GM12875 (cell line): ENCODE results near the gene PCNX2.

Experiments used
- H3K4me3 ChIP-seq: one replicate; pipeline ENCODE4 v1.5.1; 2011; ENCODE audit warnings: low read depth, low read length, control low read depth
- TF ChIP-seq, protein P1 (sequence below): IDR thresholded peaks from 2 replicates; pipeline ENCODE4 v1.5.1; 2011; ENCODE audit warnings: low read depth, mild to moderate bottlenecking, control low read depth, inconsistent platforms, low read length, moderate library complexity, borderline replicate concordance; ENCODE audit not compliant: insufficient read depth

PCNX2 gene

DNA sequence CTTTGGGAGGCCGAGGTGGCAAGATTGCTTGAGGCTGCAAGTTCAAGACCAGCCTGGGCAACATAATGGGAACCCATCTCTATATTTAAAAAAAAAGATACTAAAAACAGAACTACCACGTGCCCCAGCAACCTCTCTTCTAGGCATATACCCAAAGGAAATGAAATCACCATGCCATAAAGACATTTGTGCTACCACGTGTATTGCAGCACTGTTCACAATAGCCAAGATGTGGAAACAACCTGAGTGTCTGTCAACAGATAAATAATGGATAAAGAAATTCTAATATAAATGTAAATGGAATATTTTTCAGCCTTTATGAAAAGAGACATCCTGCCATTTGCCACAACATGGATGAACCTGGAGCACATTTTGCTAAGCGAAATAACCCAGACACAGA, 128.6 kb downstream of the PCNX2 start:
- H3K4me3 ChIP-seq: no peak overlapping the region
- TF ChIP-seq, protein P1, sequence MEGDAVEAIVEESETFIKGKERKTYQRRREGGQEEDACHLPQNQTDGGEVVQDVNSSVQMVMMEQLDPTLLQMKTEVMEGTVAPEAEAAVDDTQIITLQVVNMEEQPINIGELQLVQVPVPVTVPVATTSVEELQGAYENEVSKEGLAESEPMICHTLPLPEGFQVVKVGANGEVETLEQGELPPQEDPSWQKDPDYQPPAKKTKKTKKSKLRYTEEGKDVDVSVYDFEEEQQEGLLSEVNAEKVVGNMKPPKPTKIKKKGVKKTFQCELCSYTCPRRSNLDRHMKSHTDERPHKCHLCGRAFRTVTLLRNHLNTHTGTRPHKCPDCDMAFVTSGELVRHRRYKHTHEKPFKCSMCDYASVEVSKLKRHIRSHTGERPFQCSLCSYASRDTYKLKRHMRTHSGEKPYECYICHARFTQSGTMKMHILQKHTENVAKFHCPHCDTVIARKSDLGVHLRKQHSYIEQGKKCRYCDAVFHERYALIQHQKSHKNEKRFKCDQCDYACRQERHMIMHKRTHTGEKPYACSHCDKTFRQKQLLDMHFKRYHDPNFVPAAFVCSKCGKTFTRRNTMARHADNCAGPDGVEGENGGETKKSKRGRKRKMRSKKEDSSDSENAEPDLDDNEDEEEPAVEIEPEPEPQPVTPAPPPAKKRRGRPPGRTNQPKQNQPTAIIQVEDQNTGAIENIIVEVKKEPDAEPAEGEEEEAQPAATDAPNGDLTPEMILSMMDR: no peak

GRCh38 chr1:233163696-233164095, 131.8 kb downstream of the PCNX2 start:
- TF ChIP-seq, protein P1: no peak
- no peak overlapping the region for H3K4me3 ChIP-seq

GRCh38 chr1:233158322-233158721, 137.2 kb downstream of the PCNX2 start:
- no peak overlapping the region for H3K4me3 ChIP-seq
- TF ChIP-seq, protein P1: no peak

- TF ChIP-seq, protein P1: no peak
- H3K4me3 ChIP-seq: no peak overlapping the region
Observed at GRCh38 chr1:233157245-233157644, 138.3 kb downstream of the PCNX2 start.

DNA sequence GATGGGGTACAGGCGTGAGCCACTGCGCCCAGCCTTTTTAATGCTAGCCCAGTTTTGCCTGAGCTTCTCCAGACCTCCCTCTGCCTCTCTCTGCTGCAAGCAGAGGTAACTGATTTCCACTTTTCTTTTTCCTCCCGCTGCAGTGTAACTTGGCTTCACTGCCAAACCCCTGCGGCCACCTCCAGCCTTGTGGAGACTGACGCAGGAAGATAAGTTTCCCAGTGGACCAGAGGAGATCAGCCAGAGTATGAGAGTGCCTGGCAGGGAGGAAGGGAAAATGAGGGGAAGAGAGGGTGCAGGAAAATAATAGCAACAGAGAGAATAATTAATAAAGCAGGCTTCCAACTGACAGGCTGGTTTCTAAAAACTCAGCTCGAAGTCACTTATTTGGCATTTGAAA, 143.7 kb downstream of the PCNX2 start:
- TF ChIP-seq, protein P1: no peak
- H3K4me3 ChIP-seq: no peak overlapping the region

DNA sequence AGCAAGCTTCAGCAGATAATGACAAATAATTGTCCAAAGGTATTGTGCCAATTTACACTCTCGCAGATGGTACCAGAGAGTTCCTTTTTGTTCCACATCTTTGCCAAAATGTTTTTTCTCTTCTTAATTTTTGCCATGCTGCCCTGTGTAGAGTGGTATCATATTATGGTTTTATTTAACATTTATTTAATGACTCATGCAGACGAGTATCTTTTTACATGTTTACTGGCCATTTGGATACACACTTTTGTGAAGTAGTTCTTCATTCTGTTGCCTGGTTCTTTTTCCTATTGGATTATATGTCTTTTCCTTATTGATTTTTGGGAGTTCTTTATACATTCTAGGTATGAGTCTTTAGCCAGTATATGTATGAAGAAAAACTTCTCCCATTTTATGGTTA, 151.1 kb downstream of the PCNX2 start:
- no peak overlapping the region for H3K4me3 ChIP-seq
- TF ChIP-seq, protein P1: no peak

GRCh38 chr1:233143241-233143640, 152.3 kb downstream of the PCNX2 start:
- TF ChIP-seq, protein P1: no peak
- no peak overlapping the region for H3K4me3 ChIP-seq
